ENCODE measurements around the gene MYOG. TPM values are rescaled to one million over a fixed set of nuclear protein-coding genes. Genes with fewer than 3 reads are reported as not detected.

Gene MYOG
- total RNA-seq, 1 experiment from 2014 or later: not detected

- Mint-ChIP-seq H3K9me3 (ENCODE audit: unreplicated experiment) (no peaks in the 10 kb centered on the region), H3K4me1 (ENCODE audit: insufficient read depth, unreplicated experiment) (peaks cover 13% of the 10 kb centered on the region), H3K4me3 (ENCODE audit: unreplicated experiment) (no peak overlapping the region), H3K36me3 (ENCODE audit: insufficient read depth, unreplicated experiment) (no peaks in the 10 kb centered on the region), H3K27ac (ENCODE audit: low read depth, unreplicated experiment) (no peak overlapping the region), H3K27me3 (ENCODE audit: insufficient read depth, unreplicated experiment) (no peaks in the 10 kb centered on the region)
- no peak for TF ChIP-seq CTCF (IDR thresholded peaks at IDR 0.05; ENCODE audit: unreplicated experiment)
- POLR2A ChIA-PET: interaction anchor here (0.7 kb wide), 1 partner anchor 10 kb away, joined by 3 read pairs; no protein-coding TSS in a partner anchor
- CTCF ChIA-PET: interaction anchor here (0.7 to 22.1 kb wide), 7 partner anchors 12 to 293 kb away, joined by 3 to 702 read pairs (median 250); partner anchors contain the start of gene MYBPH
- intact Hi-C loops (cut with micrococcal nuclease): no loop called here
- DNase-seq (ENCODE audit: unreplicated experiment): no peak
- BruUV-seq (replicated peaks): no TSS peak
These were observed 41.1 kb downstream of the MYOG start for GRCh38 chr1:203044546-203045250.

GRCh38 chr1:203043830-203044545, 41.8 kb downstream of the MYOG start:
- no peaks in the 10 kb centered on the region for H3K27me3 Mint-ChIP-seq (ENCODE audit: insufficient read depth, unreplicated experiment)
- BruUV-seq (replicated peaks): no TSS peak
- CTCF ChIA-PET: interaction anchor here (0.6 to 22.1 kb wide), 8 partner anchors 17 to 324 kb away, joined by 3 to 702 read pairs (median 165); partner anchors contain the start of gene MYBPH

GRCh38 chr1:203041351-203041932, 44.4 kb downstream of the MYOG start:
- intact Hi-C loops (cut with micrococcal nuclease): no loop called here
- H3K27ac Mint-ChIP-seq (ENCODE audit: low read depth, unreplicated experiment): no peak overlapping the region
- TF ChIP-seq CTCF (IDR thresholded peaks at IDR 0.05; ENCODE audit: unreplicated experiment): no peak

More at GRCh38 chr1:203043830-203044545, 41.8 kb downstream of the MYOG start:
- no peak for DNase-seq (ENCODE audit: unreplicated experiment)
- no peak for TF ChIP-seq CTCF (IDR thresholded peaks at IDR 0.05; ENCODE audit: unreplicated experiment)
- Mint-ChIP-seq H3K9me3 (ENCODE audit: unreplicated experiment) (no peaks in the 10 kb centered on the region), H3K36me3 (ENCODE audit: insufficient read depth, unreplicated experiment) (no peaks in the 10 kb centered on the region), H3K4me3 (ENCODE audit: unreplicated experiment) (no peak overlapping the region), H3K4me1 (ENCODE audit: insufficient read depth, unreplicated experiment) (peaks cover 20% of the 10 kb centered on the region), H3K27ac (ENCODE audit: low read depth, unreplicated experiment) (no peak overlapping the region)
- intact Hi-C loops (cut with micrococcal nuclease): no loop called here
- POLR2A ChIA-PET: interaction anchor here (0.7 to 0.8 kb wide), 2 partner anchors 9 to 56 kb away, joined by 3 read pairs; no protein-coding TSS in a partner anchor

More at GRCh38 chr1:203041351-203041932, 44.4 kb downstream of the MYOG start:
- H3K4me3 Mint-ChIP-seq (ENCODE audit: unreplicated experiment): no peak overlapping the region
- ChIA-PET POLR2A (interaction anchor here (0.9 to 2.1 kb wide), 4 partner anchors 17 to 226 kb away, joined by 3 to 6 read pairs (median 4); no protein-coding TSS in a partner anchor), CTCF (interaction anchor here (0.6 to 22.1 kb wide), 18 partner anchors 19 to 740 kb away, joined by 3 to 702 read pairs (median 16); partner anchors contain the start of genes ADORA1, CHI3L1 and MYBPH)
- no peak for DNase-seq (ENCODE audit: unreplicated experiment)
- H3K36me3 Mint-ChIP-seq (ENCODE audit: insufficient read depth, unreplicated experiment): no peaks in the 10 kb centered on the region
- H3K4me1 Mint-ChIP-seq (ENCODE audit: insufficient read depth, unreplicated experiment): peaks cover 18% of the 10 kb centered on the region
- H3K9me3 Mint-ChIP-seq (ENCODE audit: unreplicated experiment): no peaks in the 10 kb centered on the region
- BruUV-seq (replicated peaks): no TSS peak
- no peaks in the 10 kb centered on the region for H3K27me3 Mint-ChIP-seq (ENCODE audit: insufficient read depth, unreplicated experiment)

Data from MCF 10A (cell line).